ENCODE measurements around the gene OR52A1. TPM values are rescaled to one million over a fixed set of nuclear protein-coding genes. Genes with fewer than 3 reads are reported as not detected.

The OR52A1 gene
- total and polyA plus RNA-seq, 9 of the 15 experiments (the other 6 are each of a cell fraction or from before 2014, with no cell fraction given), result under 0.01 to 0.33 (median 0.13) TPM; not detected in 3

GRCh38 chr11:5151713-5152153 is 2.8 kb downstream of the OR52A1 start (continued):
- TF ChIP-seq CREB5 (CRISPR knock-in tag; IDR thresholded peaks at IDR 0.05) (no peak), HDAC3 (IDR thresholded peaks at IDR 0.05; ENCODE audit: borderline replicate concordance, partially characterized antibody) (peak; percentile 79), ZFP91 (CRISPR knock-in tag; IDR thresholded peaks at IDR 0.05) (no peak), SRSF9 (IDR thresholded peaks at IDR 0.05; ENCODE audit: borderline replicate concordance, low read depth, low read length) (no peak), PYGO2 (tag; IDR thresholded peaks at IDR 0.05) (no peak), ZNF263 (CRISPR knock-in tag; IDR thresholded peaks at IDR 0.05; ENCODE audit: borderline replicate concordance) (no peak; the same call in 1 of the 2 replicates), ZKSCAN3 (CRISPR knock-in tag; IDR thresholded peaks at IDR 0.05) (no peak), SRSF1 (IDR thresholded peaks at IDR 0.05; ENCODE audit: low read depth, low read length) (no peak), NELFE (IDR thresholded peaks at IDR 0.05; ENCODE audit: insufficient read depth, insufficient read length) (no peak), ZNF668 (CRISPR knock-in tag; IDR thresholded peaks at IDR 0.05) (0 out of 2 replicates have a peak, but pooled peaks have one; percentile 46), HNRNPH1 (optimal IDR thresholded peaks at IDR 0.05; ENCODE audit: low read depth, low read length) (no peak), ZBTB17 (CRISPR knock-in tag; IDR thresholded peaks at IDR 0.05) (0 out of 2 replicates have a peak, but pooled peaks have one; percentile 64), GTF2E2 (tag; IDR thresholded peaks at IDR 0.05) (no peak; the same call in 1 of the 2 replicates), ERF (CRISPR knock-in tag; IDR thresholded peaks at IDR 0.05) (peak; percentile 39; the same call in 1 of the 2 replicates), NCOA4 (IDR thresholded peaks at IDR 0.05; ENCODE audit: partially characterized antibody) (no peak), ZBTB34 (CRISPR knock-in tag; IDR thresholded peaks at IDR 0.05) (no peak), RBM15 (IDR thresholded peaks at IDR 0.05; ENCODE audit: insufficient read depth, low read length) (no peak), CBX2 (IDR thresholded peaks at IDR 0.05; ENCODE audit: insufficient read depth, low read length, poor library complexity, severe bottlenecking) (no peak), MCM7 (IDR thresholded peaks at IDR 0.05) (no peak), E2F3 (CRISPR knock-in tag; IDR thresholded peaks at IDR 0.05) (no peak), PHF21A (IDR thresholded peaks at IDR 0.05; ENCODE audit: borderline replicate concordance, low read depth) (no peak), SMAD2 (IDR thresholded peaks at IDR 0.05; ENCODE audit: low read depth, low read length) (no peak), STAG1 (CRISPR knock-in tag; IDR thresholded peaks at IDR 0.05; ENCODE audit: borderline replicate concordance) (no peak), ARID2 (IDR thresholded peaks at IDR 0.05) (no peak), LEF1 (IDR thresholded peaks at IDR 0.05) (peak; percentile 69), POLR2AphosphoS5 (IDR thresholded peaks at IDR 0.05; ENCODE audit: control insufficient read depth, insufficient read depth, low read depth, low read length) (peak; percentile 95)
